ENCODE results near the gene SOX3. TPM values are rescaled to one million over a fixed set of nuclear protein-coding genes. Genes with fewer than 3 reads are reported as not detected.

The SOX3 gene
- total RNA-seq, 3 donors from 2014 or later (not counting 1 experiment from before 2014, with no cell fraction given) = not detected

DNA sequence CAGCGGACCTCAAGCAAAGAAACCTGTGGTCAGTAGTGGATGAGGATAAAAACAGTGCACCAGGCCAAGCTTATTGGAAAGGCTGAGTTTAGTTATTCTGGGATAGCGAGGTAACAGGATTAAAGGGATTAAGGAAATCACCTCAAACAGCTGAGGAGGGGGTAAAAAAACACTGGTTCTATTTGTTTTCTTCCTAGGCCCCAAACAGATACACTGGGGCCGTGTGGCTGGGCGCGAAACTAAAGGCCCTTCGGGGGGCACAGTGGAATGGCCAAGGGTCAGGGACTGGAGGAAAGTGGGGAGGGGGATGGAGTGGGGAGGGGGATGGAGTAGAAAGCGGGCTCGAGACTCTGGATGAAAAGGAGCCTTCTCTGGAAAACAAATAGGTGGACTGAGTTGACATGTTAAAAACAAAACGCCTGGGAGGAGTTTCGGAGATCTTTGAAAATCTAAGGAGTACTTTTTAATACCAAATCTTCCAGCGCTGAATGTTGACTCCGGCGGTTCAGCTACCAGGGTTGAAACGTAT, 2.9 kb downstream of the SOX3 start:
- intact Hi-C loops (cut with micrococcal nuclease) = no loop called here
- H3K4me3 Mint-ChIP-seq = no peak overlapping the region

DNA sequence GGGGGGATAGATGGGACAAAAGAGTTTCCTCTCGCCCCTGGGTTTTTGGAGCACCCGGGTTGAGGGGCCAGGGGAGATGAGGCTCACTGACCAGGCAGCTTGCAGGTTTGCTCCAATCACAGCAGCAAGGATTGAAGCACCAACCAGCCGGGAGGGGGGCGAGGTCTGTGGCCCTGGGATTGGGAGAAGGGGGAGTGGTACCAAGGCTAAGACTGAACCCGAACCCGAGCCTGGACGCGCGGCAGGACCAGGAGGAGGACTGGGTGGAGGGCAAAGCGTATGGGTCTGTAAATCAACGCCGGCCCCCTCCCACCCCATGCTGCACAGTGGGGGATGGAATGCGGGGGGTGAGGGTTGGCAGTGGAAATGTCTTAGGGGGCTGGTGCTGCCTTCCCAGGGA, 3.5 kb downstream of the SOX3 start:
- Histone ChIP-seq H3K27me3 (ENCODE audit: control insufficient read depth, insufficient read depth, low read length) (peaks cover 3% of the 10 kb centered on the region), H3K4me3 (ENCODE audit: low read length) (no peak overlapping the region), H3K36me3 (ENCODE audit: control insufficient read depth, insufficient read depth, low read length) (no peaks in the 10 kb centered on the region), H3K27ac (ENCODE audit: low read length) (no peak overlapping the region), H3K9me3 (ENCODE audit: control insufficient read depth, insufficient read depth, low read length) (no peaks in the 10 kb centered on the region), H3K4me1 (ENCODE audit: control insufficient read depth, insufficient read depth, low read length) (peaks cover 5% of the 10 kb centered on the region)
- DNase-seq (no peak), ATAC-seq (no peak)
- Mint-ChIP-seq H3K4me1 (no peaks in the 10 kb centered on the region), H3K4me3 (no peak overlapping the region), H3K27ac (no peak overlapping the region), H3K9me3 (no peaks in the 10 kb centered on the region), H3K36me3 (no peaks in the 10 kb centered on the region), H3K27me3 (ENCODE audit: low read depth in 2 of 2) (peaks cover 28 to 42% of the 10 kb centered on the region in 2 donors)
- intact Hi-C loops (cut with micrococcal nuclease) = no loop called here
- TF ChIP-seq, protein P1, sequence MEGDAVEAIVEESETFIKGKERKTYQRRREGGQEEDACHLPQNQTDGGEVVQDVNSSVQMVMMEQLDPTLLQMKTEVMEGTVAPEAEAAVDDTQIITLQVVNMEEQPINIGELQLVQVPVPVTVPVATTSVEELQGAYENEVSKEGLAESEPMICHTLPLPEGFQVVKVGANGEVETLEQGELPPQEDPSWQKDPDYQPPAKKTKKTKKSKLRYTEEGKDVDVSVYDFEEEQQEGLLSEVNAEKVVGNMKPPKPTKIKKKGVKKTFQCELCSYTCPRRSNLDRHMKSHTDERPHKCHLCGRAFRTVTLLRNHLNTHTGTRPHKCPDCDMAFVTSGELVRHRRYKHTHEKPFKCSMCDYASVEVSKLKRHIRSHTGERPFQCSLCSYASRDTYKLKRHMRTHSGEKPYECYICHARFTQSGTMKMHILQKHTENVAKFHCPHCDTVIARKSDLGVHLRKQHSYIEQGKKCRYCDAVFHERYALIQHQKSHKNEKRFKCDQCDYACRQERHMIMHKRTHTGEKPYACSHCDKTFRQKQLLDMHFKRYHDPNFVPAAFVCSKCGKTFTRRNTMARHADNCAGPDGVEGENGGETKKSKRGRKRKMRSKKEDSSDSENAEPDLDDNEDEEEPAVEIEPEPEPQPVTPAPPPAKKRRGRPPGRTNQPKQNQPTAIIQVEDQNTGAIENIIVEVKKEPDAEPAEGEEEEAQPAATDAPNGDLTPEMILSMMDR (IDR thresholded peaks at IDR 0.05) = no peak
- WGBS (ENCODE audit: insufficient coverage) = 12% methylated on average over 9 of the region's 13 CpGs

More for the DNA sequence above, 2.9 kb downstream of the SOX3 start:
- Histone ChIP-seq H3K27me3 (ENCODE audit: control insufficient read depth, insufficient read depth, low read length) (peaks cover 4% of the 10 kb centered on the region), H3K36me3 (ENCODE audit: control insufficient read depth, insufficient read depth, low read length) (no peaks in the 10 kb centered on the region), H3K4me1 (ENCODE audit: control insufficient read depth, insufficient read depth, low read length) (peaks cover 5% of the 10 kb centered on the region), H3K27ac (ENCODE audit: low read length) (no peak overlapping the region), H3K9me3 (ENCODE audit: control insufficient read depth, insufficient read depth, low read length) (no peaks in the 10 kb centered on the region), H3K4me3 (ENCODE audit: low read length) (no peak overlapping the region)
- Mint-ChIP-seq H3K27ac (no peak overlapping the region), H3K4me1 (no peaks in the 10 kb centered on the region), H3K27me3 (ENCODE audit: low read depth in 2 of 2) (peaks cover 28 to 42% of the 10 kb centered on the region in 2 donors), H3K36me3 (no peaks in the 10 kb centered on the region), H3K9me3 (no peaks in the 10 kb centered on the region)
- DNase-seq (no peak), ATAC-seq (no peak)
- TF ChIP-seq, protein P1 (IDR thresholded peaks at IDR 0.05) = no peak
- WGBS (ENCODE audit: insufficient coverage) = 11% methylated on average over 8 of the region's 14 CpGs

DNA sequence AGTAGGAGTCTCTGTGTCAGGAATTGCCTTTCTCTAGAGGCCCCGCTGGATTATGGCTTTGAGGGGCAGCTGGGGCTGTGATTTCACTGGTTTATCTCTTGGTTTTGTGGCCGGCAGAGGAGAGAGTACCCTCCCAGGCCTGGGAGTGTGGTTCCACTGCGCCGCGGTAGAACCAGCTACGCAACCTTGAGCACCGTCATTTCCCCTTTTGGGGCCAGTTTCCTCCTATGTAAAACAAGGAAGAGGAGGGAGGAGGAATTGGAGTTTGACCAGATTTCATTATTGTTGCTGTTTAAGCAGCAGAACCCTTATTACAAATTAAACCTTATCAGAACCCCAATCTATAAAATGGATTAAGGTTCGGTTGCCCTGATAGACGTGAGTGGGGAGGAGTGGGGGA, 4.4 kb downstream of the SOX3 start:
- Histone ChIP-seq H3K4me1 (ENCODE audit: control insufficient read depth, insufficient read depth, low read length) (peaks cover 5% of the 10 kb centered on the region), H3K27ac (ENCODE audit: low read length) (no peak overlapping the region), H3K36me3 (ENCODE audit: control insufficient read depth, insufficient read depth, low read length) (no peaks in the 10 kb centered on the region), H3K4me3 (ENCODE audit: low read length) (no peak overlapping the region), H3K27me3 (ENCODE audit: control insufficient read depth, insufficient read depth, low read length) (peaks cover 3% of the 10 kb centered on the region), H3K9me3 (ENCODE audit: control insufficient read depth, insufficient read depth, low read length) (no peaks in the 10 kb centered on the region)
- H3K4me3 Mint-ChIP-seq = no peak overlapping the region
- intact Hi-C loops (cut with micrococcal nuclease) = no loop called here
- no peaks in the 10 kb centered on the region for H3K36me3 Mint-ChIP-seq
- WGBS (ENCODE audit: insufficient coverage) = 8% methylated on average over 7 of the region's 9 CpGs
- no peaks in the 10 kb centered on the region for H3K4me1 Mint-ChIP-seq
- TF ChIP-seq, protein P1 (IDR thresholded peaks at IDR 0.05) = no peak
- peaks cover 25 to 42% of the 10 kb centered on the region in 2 donors for H3K27me3 Mint-ChIP-seq (ENCODE audit: low read depth in 2 of 2)
- ATAC-seq (no peak), DNase-seq (no peak)
- H3K27ac Mint-ChIP-seq = no peak overlapping the region
- no peaks in the 10 kb centered on the region for H3K9me3 Mint-ChIP-seq

DNA sequence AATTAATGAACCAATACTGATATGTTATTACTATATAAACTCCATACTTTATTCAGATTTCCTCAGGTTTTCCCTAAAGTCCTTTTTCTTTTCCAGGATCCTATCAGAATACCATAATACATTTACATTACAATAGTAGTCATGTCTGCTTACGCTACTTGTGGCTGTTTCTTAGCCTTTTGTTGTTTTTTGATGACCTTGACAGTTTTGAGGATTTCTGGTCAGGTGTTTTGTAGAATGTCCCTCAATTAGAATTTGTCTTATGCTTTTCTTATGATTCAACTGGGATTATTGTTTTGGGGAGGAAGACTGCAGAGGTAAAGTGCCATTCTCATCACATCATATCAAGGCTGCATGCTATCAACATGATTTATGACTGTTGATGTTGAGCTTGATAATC, 9.1 kb downstream of the SOX3 start:
- Mint-ChIP-seq H3K4me3 (no peak overlapping the region), H3K9me3 (no peaks in the 10 kb centered on the region), H3K27ac (no peak overlapping the region), H3K27me3 (ENCODE audit: low read depth in 2 of 2) (peaks cover 9 to 27% of the 10 kb centered on the region in 2 donors), H3K4me1 (no peaks in the 10 kb centered on the region), H3K36me3 (no peaks in the 10 kb centered on the region)
- ATAC-seq = no peak
- TF ChIP-seq, protein P1 (IDR thresholded peaks at IDR 0.05) = no peak
- Histone ChIP-seq H3K4me1 (ENCODE audit: control insufficient read depth, insufficient read depth, low read length) (no peaks in the 10 kb centered on the region), H3K4me3 (ENCODE audit: low read length) (no peak overlapping the region), H3K9me3 (ENCODE audit: control insufficient read depth, insufficient read depth, low read length) (no peaks in the 10 kb centered on the region), H3K27ac (ENCODE audit: low read length) (no peak overlapping the region), H3K27me3 (ENCODE audit: control insufficient read depth, insufficient read depth, low read length) (no peaks in the 10 kb centered on the region), H3K36me3 (ENCODE audit: control insufficient read depth, insufficient read depth, low read length) (no peaks in the 10 kb centered on the region)
- DNase-seq = no peak
- intact Hi-C loops (cut with micrococcal nuclease) = no loop called here
- WGBS (ENCODE audit: insufficient coverage) = no CpG with 5 or more reads among the region's 1 CpG
